HCT116 (cell line): ENCODE data around the gene STARD7. TPM values are rescaled to one million over a fixed set of nuclear protein-coding genes. Genes with fewer than 3 reads are reported as not detected.

Source experiments
- ATAC-seq: fragments of 200-7000 bp; cut with Tn5 transposase; 2 replicates; pipeline ENCODE4 v1.9.1; 2020; ENCODE audit warnings: mild to moderate bottlenecking, moderate library complexity
- BruUV-seq: library from RNA; stranded (reverse); fragments of 400-500 nt; replicated peaks from 2 replicates; lab custom pipeline; 2021; lab: Mats Ljungman, UMichigan
- CTCF ChIA-PET: fragments of 300-600 bp; sonication (Branson Sonifier 250); formaldehyde crosslinking; loops from one replicate; lab custom pipeline; 2021; ENCODE audit warnings: antibody characterized with exemption; lab: Charles Lee
- POLR2A ChIA-PET: fragments of 300-600, 350-600 bp; sonication (Branson Sonifier 250); formaldehyde crosslinking; loops from one replicate; lab custom pipeline; 2021; ENCODE audit warnings: antibody characterized with exemption; lab: Charles Lee
- RAD21 ChIA-PET, 2 experiments: fragments of 300-600 bp; sonication (Branson Sonifier 250); formaldehyde crosslinking; loops; one replicate each; lab custom pipeline; 2023; ENCODE audit warnings: low total read pairs in 2 of 2; ENCODE audit not compliant: uncharacterized antibody in 2 of 2, unreplicated experiment in 2 of 2, low non-redundant PET in 1 of 2; lab: Charles Lee
- DNase-seq: peaks from one replicate; pipeline ENCODE4 v3.0.0-alpha.2; 2010; ENCODE audit warnings: low read depth, low spot score
- H2AFZ ChIP-seq: fragments of 200-600 bp; shearing (Covaris generic), sonication (generic); 2 replicates; pipeline ENCODE4 v1.6.1; 2017; ENCODE audit warnings: low read depth, mixed run types, mixed read lengths, antibody characterized with exemption, low read length; ENCODE audit not compliant: poor library complexity, severe bottlenecking
- H3K27ac ChIP-seq: 2 replicates; pipeline ENCODE4 v1.5.1; 2012; ENCODE audit warnings: low read depth, low read length
- H3K27me3 ChIP-seq: fragments of 200-600 bp; sonication (generic); 2 replicates; pipeline ENCODE4 v1.6.1; 2016; ENCODE audit warnings: mixed run types, low read length, mixed read lengths; ENCODE audit not compliant: insufficient read depth
- H3K36me3 ChIP-seq, 2 experiments: fragments of 200-500 bp in 1 of 2; fragments of 200-600 bp in 1 of 2; sonication (Bioruptor generic) in 1 of 2; sonication (generic) in 1 of 2; 2 replicates each; pipeline versions ENCODE4 v1.5.1 to v1.6.1; 2014 to 2016; ENCODE audit warnings: low read length in 2 of 2, inconsistent platforms in 1 of 2, mixed read lengths in 1 of 2, mixed run types in 1 of 2; ENCODE audit not compliant: insufficient read depth in 2 of 2, control insufficient read depth in 1 of 2
- H3K4me1 ChIP-seq, 2 experiments: fragments of 200-600 bp in 1 of 2; sonication (generic) in 1 of 2; 2 replicates each; pipeline versions ENCODE4 v1.5.1 to v1.6.1; 2012 to 2017; ENCODE audit warnings: low read length in 2 of 2, inconsistent platforms in 1 of 2, mild to moderate bottlenecking in 1 of 2, mixed read lengths in 1 of 2, mixed run types in 1 of 2, moderate library complexity in 1 of 2; ENCODE audit not compliant: insufficient read depth in 2 of 2, control insufficient read depth in 1 of 2
- H3K4me2 ChIP-seq: fragments of 200-600 bp; sonication (generic); 2 replicates; pipeline ENCODE4 v1.6.1; 2017; ENCODE audit warnings: mixed run types, low read length, mixed read lengths
- H3K4me3 ChIP-seq, 2 experiments: fragments of 200-600 bp in 1 of 2; sonication (generic) in 1 of 2; replicated peaks in 1 of 2; 2 replicates each; pipeline ENCODE4 v1.5.1; 2011 to 2016; ENCODE audit warnings: low read length in 2 of 2, control low read depth in 1 of 2, low read depth in 1 of 2, mild to moderate bottlenecking in 1 of 2, mixed read lengths in 1 of 2, mixed run types in 1 of 2
- H3K79me2 ChIP-seq: fragments of 200-600 bp; sonication (generic); 2 replicates; pipeline ENCODE4 v1.6.1; 2017; ENCODE audit warnings: mild to moderate bottlenecking, mixed run types, low read length, moderate library complexity, mixed read lengths; ENCODE audit not compliant: insufficient read depth
- H3K9ac ChIP-seq: fragments of 200-600 bp; sonication (generic); 2 replicates; pipeline ENCODE4 v1.6.1; 2016; ENCODE audit warnings: low read length, mixed read lengths
- H3K9me2 ChIP-seq: fragments of 200-600 bp; sonication (generic), shearing (Covaris generic); 2 replicates; pipeline ENCODE4 v1.6.1; 2017; ENCODE audit warnings: mixed run types, mild to moderate bottlenecking, moderate library complexity; ENCODE audit not compliant: insufficient read depth
- H3K9me3 ChIP-seq, 2 experiments: fragments of 200-500 bp in 1 of 2; fragments of 200-600 bp in 1 of 2; sonication (Bioruptor generic) in 1 of 2; sonication (generic) in 1 of 2; 2 replicates each; pipeline ENCODE4 v1.6.1; 2014 to 2017; ENCODE audit warnings: low read length in 2 of 2, mixed read lengths in 2 of 2, inconsistent platforms in 1 of 2, low read depth in 1 of 2, mild to moderate bottlenecking in 1 of 2, mixed run types in 1 of 2, moderate library complexity in 1 of 2; ENCODE audit not compliant: control insufficient read depth in 1 of 2, insufficient read depth in 1 of 2
- H4K20me1 ChIP-seq: fragments of 200-600 bp; sonication (generic), shearing (Covaris generic); 2 replicates; pipeline ENCODE4 v1.6.1; 2017; ENCODE audit warnings: mixed run types, mild to moderate bottlenecking, moderate library complexity; ENCODE audit not compliant: insufficient read depth
- ATF3 ChIP-seq: IDR thresholded peaks from 2 replicates; pipeline ENCODE4 v1.6.1; 2012
- CBX3 ChIP-seq: IDR thresholded peaks from 2 replicates; pipeline ENCODE4 v1.6.1; 2012; ENCODE audit warnings: low read depth
- CEBPB ChIP-seq: IDR thresholded peaks from 2 replicates; pipeline ENCODE4 v1.6.1; 2012; ENCODE audit warnings: low read depth
- CTCF ChIP-seq, 3 experiments: fragments of 200-600 bp in 1 of 3; sonication (generic) in 1 of 3; IDR thresholded peaks in 2 of 3; conservative IDR thresholded peaks in 1 of 3; 2 replicates each; pipeline ENCODE4 v1.5.1; 2012 to 2017; ENCODE audit warnings: low read depth in 2 of 3, low read length in 2 of 3, antibody characterized with exemption in 1 of 3, borderline replicate concordance in 1 of 3, control low read depth in 1 of 3, mild to moderate bottlenecking in 1 of 3, mixed read lengths in 1 of 3, mixed run types in 1 of 3, moderate library complexity in 1 of 3; ENCODE audit not compliant: insufficient read depth in 1 of 3
- EGR1 ChIP-seq: IDR thresholded peaks from 2 replicates; pipeline ENCODE4 v1.6.1; 2012; ENCODE audit warnings: low read depth
- ELF1 ChIP-seq: IDR thresholded peaks from 2 replicates; pipeline ENCODE4 v1.6.1; 2012; ENCODE audit warnings: low read depth, borderline replicate concordance
- EZH2 ChIP-seq: fragments of 200-600 bp; sonication (generic); IDR thresholded peaks from 2 replicates; pipeline ENCODE4 v1.6.1; 2017; ENCODE audit warnings: antibody characterized with exemption, mixed run types
- FOSL1 ChIP-seq: IDR thresholded peaks from 2 replicates; pipeline ENCODE4 v1.6.1; 2012; ENCODE audit warnings: low read depth
- MAX ChIP-seq: IDR thresholded peaks from 2 replicates; pipeline ENCODE4 v1.6.1; 2012
- POLR2AphosphoS5 ChIP-seq: IDR thresholded peaks from 2 replicates; pipeline ENCODE4 v1.6.1; 2011; ENCODE audit warnings: mild to moderate bottlenecking, low read depth, low read length, moderate library complexity
- RAD21 ChIP-seq: IDR thresholded peaks from 2 replicates; pipeline ENCODE4 v1.6.1; 2012; ENCODE audit warnings: low read depth, mild to moderate bottlenecking
- SIN3A ChIP-seq: IDR thresholded peaks from 2 replicates; pipeline ENCODE4 v1.6.1; 2012; ENCODE audit warnings: low read depth
- SP1 ChIP-seq: IDR thresholded peaks from 2 replicates; pipeline ENCODE4 v1.6.1; 2012; ENCODE audit warnings: low read depth
- TCF7L2 ChIP-seq: IDR thresholded peaks from 2 replicates; pipeline ENCODE4 v1.7.0; 2011; ENCODE audit warnings: borderline replicate concordance, inconsistent platforms; ENCODE audit not compliant: insufficient read depth, insufficient read length; ENCODE audit errors: extremely low read depth
- YY1 ChIP-seq: IDR thresholded peaks from 2 replicates; pipeline ENCODE4 v1.6.1; 2011; ENCODE audit warnings: low read length, low read depth, moderate library complexity, mild to moderate bottlenecking; ENCODE audit not compliant: insufficient replicate concordance; ENCODE audit errors: extremely low read depth
- ZBTB33 ChIP-seq: IDR thresholded peaks from 2 replicates; pipeline ENCODE4 v1.6.1; 2011; ENCODE audit warnings: mild to moderate bottlenecking, low read length, moderate library complexity; ENCODE audit not compliant: insufficient replicate concordance; ENCODE audit errors: extremely low read depth
- ZFX ChIP-seq: fragments of 450-650 bp; IDR thresholded peaks from 2 replicates; pipeline ENCODE4 v1.6.1; 2017
- ZNF274 ChIP-seq: fragments of 200-500 bp; sonication (Bioruptor generic); IDR thresholded peaks from 2 replicates; pipeline ENCODE4 v1.6.1; 2014; ENCODE audit warnings: mild to moderate bottlenecking, low read depth, low read length, inconsistent platforms
- intact Hi-C: fragments of 100-400 bp; cut with micrococcal nuclease; formaldehyde crosslinking; loops from 2 replicates; pipeline ENCODE4 v1.10.0; 2022
- total RNA-seq: library from RNA; stranded (reverse); gene quantifications from one replicate; pipeline ENCODE4 v1.2.1, GENCODE V29; 2021; ENCODE audit not compliant: unreplicated experiment

Gene STARD7
- total RNA-seq, 1 experiment from 2014 or later: 160 TPM

GRCh38 chr2:96212339-96212738 is 3.7 kb upstream of the STARD7 start (continued):
- TF ChIP-seq CTCF (IDR thresholded peaks at IDR 0.05 in 2 of 3, conservative IDR thresholded peaks at IDR 0.05 in 1 of 3; ENCODE audit: borderline replicate concordance in 1 of 3, insufficient read depth in 1 of 3, low read depth in 2 of 3, low read length in 2 of 3): no peak
- TF ChIP-seq TCF7L2: no peak

GRCh38 chr2:96209729-96210085 is 1.1 kb upstream of the STARD7 start:
- no TSS peak for BruUV-seq
- ChIA-PET RAD21 (no interaction called here), CTCF (interaction anchor here (1.7 to 2.0 kb wide), 3 partner anchors 51 to 217 kb away, joined by 4 to 12 read pairs (median 8); partner anchors contain the start of gene ASTL)
- TF ChIP-seq ZNF274: no peak
- no peak for TF ChIP-seq POLR2AphosphoS5
- no peak for TF ChIP-seq FOSL1
- TF ChIP-seq TCF7L2: no peak
- no peak for TF ChIP-seq ZBTB33
- TF ChIP-seq ZFX: no peak
- TF ChIP-seq YY1: no peak
- TF ChIP-seq CEBPB: no peak
- no peak for TF ChIP-seq SP1
- no peak for TF ChIP-seq RAD21
- no peak for TF ChIP-seq EGR1
- no peak for TF ChIP-seq MAX
- no peak for TF ChIP-seq ATF3
- no peak for TF ChIP-seq EZH2
- no peak for TF ChIP-seq SIN3A
- no peak for TF ChIP-seq ELF1
- TF ChIP-seq CBX3: no peak

More at GRCh38 chr2:96209729-96210085, 1.1 kb upstream of the STARD7 start:
- POLR2A ChIA-PET: no interaction called here
- H3K27me3 ChIP-seq: no peaks in the 10 kb centered on the region
- H3K4me1 ChIP-seq: peaks cover 14 to 30% of the 10 kb centered on the region in 2 experiments
- H3K4me2 ChIP-seq: peak overlapping the region; percentile 87
- no peaks in the 10 kb centered on the region for H3K9me2 ChIP-seq
- H3K9me3 ChIP-seq: no peaks in the 10 kb centered on the region
- H3K9ac ChIP-seq: peak overlapping the region; percentile 96
- 0 out of 4 replicates have a peak, but pooled peaks cover 0 to 2% of the 10 kb centered on the region in 2 experiments for H3K36me3 ChIP-seq
- H3K4me3 ChIP-seq: peak overlapping the region; percentile 78 to 97
- no peak for ATAC-seq
- intact Hi-C loops: loop anchor here (2.0 kb wide), 1 partner anchor 51 kb away; no protein-coding TSS in a partner anchor
- H2AFZ ChIP-seq: no peak overlapping the region
- peaks cover 29% of the 10 kb centered on the region; the same call in 1 of the 2 replicates for H4K20me1 ChIP-seq
- no peak for DNase-seq
- H3K27ac ChIP-seq: peak overlapping the region; percentile 99
- H3K79me2 ChIP-seq: peaks cover 48% of the 10 kb centered on the region
